Measurements from ENCODE around the gene SLC16A12.
"Not testable (repeated sequence)": the region's sequence is repeated elsewhere in the genome, so short reads cannot be mapped to it uniquely, and the experiment has no call there.

The SLC16A12 gene

GRCh38 chr10:89465196-89465595 is 70.2 kb downstream of the SLC16A12 start:
- no peaks in the 10 kb centered on the region for H3K9me3 ChIP-seq (ENCODE audit: low read length)
- no peaks in the 10 kb centered on the region for H3K27me3 ChIP-seq (ENCODE audit: control insufficient read depth in 1 of 2, insufficient read depth in 2 of 2, low read length in 2 of 2)
- no peaks in the 10 kb centered on the region for H3K4me1 ChIP-seq (ENCODE audit: insufficient read depth, low read length)
- H3K36me3 ChIP-seq (ENCODE audit: insufficient read depth, low read length), result no peaks in the 10 kb centered on the region
- H3K9ac ChIP-seq (ENCODE audit: low read length), result no peak overlapping the region
- no peak overlapping the region for H3K4me3 ChIP-seq (ENCODE audit: low read depth in 1 of 2, low read length in 2 of 2)
- H3K27ac ChIP-seq (ENCODE audit: low read depth, low read length), result no peak overlapping the region

GRCh38 chr10:89463846-89464537 is 71.4 kb downstream of the SLC16A12 start:
- no peak overlapping the region for H3K27ac ChIP-seq (ENCODE audit: low read depth, low read length)
- H3K4me1 ChIP-seq (ENCODE audit: insufficient read depth, low read length), result no peaks in the 10 kb centered on the region
- H3K9me3 ChIP-seq (ENCODE audit: low read length), result no peaks in the 10 kb centered on the region
- no peak overlapping the region for H3K4me3 ChIP-seq (ENCODE audit: low read depth in 1 of 2, low read length in 2 of 2)
- no peaks in the 10 kb centered on the region for H3K36me3 ChIP-seq (ENCODE audit: insufficient read depth, low read length)
- no peaks in the 10 kb centered on the region for H3K27me3 ChIP-seq (ENCODE audit: control insufficient read depth in 1 of 2, insufficient read depth in 2 of 2, low read length in 2 of 2)
- no peak overlapping the region for H3K9ac ChIP-seq (ENCODE audit: low read length)

GRCh38 chr10:89458784-89459183 is 76.6 kb downstream of the SLC16A12 start:
- no peaks in the 10 kb centered on the region for H3K4me1 ChIP-seq (ENCODE audit: insufficient read depth, low read length)
- no peak overlapping the region for H3K4me3 ChIP-seq (ENCODE audit: low read depth in 1 of 2, low read length in 2 of 2)
- H3K36me3 ChIP-seq (ENCODE audit: insufficient read depth, low read length), result no peaks in the 10 kb centered on the region
- H3K27me3 ChIP-seq (ENCODE audit: control insufficient read depth in 1 of 2, insufficient read depth in 2 of 2, low read length in 2 of 2), result no peaks in the 10 kb centered on the region
- H3K9ac ChIP-seq (ENCODE audit: low read length), result no peak overlapping the region
- no peak overlapping the region for H3K27ac ChIP-seq (ENCODE audit: low read depth, low read length)
- no peaks in the 10 kb centered on the region for H3K9me3 ChIP-seq (ENCODE audit: low read length)

- H3K4me1 ChIP-seq (ENCODE audit: insufficient read depth, low read length), result no peaks in the 10 kb centered on the region
- no peaks in the 10 kb centered on the region for H3K36me3 ChIP-seq (ENCODE audit: insufficient read depth, low read length)
- H3K9me3 ChIP-seq (ENCODE audit: low read length), result no peaks in the 10 kb centered on the region
- H3K9ac ChIP-seq (ENCODE audit: low read length), result no peak overlapping the region
- H3K27me3 ChIP-seq (ENCODE audit: control insufficient read depth in 1 of 2, insufficient read depth in 2 of 2, low read length in 2 of 2), result no peaks in the 10 kb centered on the region
- no peak overlapping the region for H3K27ac ChIP-seq (ENCODE audit: low read depth, low read length)
- no peak overlapping the region for H3K4me3 ChIP-seq (ENCODE audit: low read depth in 1 of 2, low read length in 2 of 2)
These were observed 77.1 kb downstream of the SLC16A12 start for GRCh38 chr10:89458291-89458690.

GRCh38 chr10:89454561-89455347 is 80.6 kb downstream of the SLC16A12 start:
- Histone ChIP-seq H3K27ac (ENCODE audit: low read depth, low read length) (no peak overlapping the region), H3K4me1 (ENCODE audit: insufficient read depth, low read length) (no peaks in the 10 kb centered on the region), H3K9ac (ENCODE audit: low read length) (no peak overlapping the region), H3K27me3 (ENCODE audit: control insufficient read depth in 1 of 2, insufficient read depth in 2 of 2, low read length in 2 of 2) (no peaks in the 10 kb centered on the region), H3K9me3 (ENCODE audit: low read length) (no peaks in the 10 kb centered on the region), H3K36me3 (ENCODE audit: insufficient read depth, low read length) (no peaks in the 10 kb centered on the region), H3K4me3 (ENCODE audit: low read depth in 1 of 2, low read length in 2 of 2) (no peak overlapping the region)

- H3K4me3 ChIP-seq (ENCODE audit: low read depth in 1 of 2, low read length in 2 of 2), result no peak overlapping the region
- H3K36me3 ChIP-seq (ENCODE audit: insufficient read depth, low read length), result no peaks in the 10 kb centered on the region
- H3K9ac ChIP-seq (ENCODE audit: low read length), result no peak overlapping the region
- H3K4me1 ChIP-seq (ENCODE audit: insufficient read depth, low read length), result no peaks in the 10 kb centered on the region
- no peaks in the 10 kb centered on the region for H3K9me3 ChIP-seq (ENCODE audit: low read length)
- H3K27ac ChIP-seq (ENCODE audit: low read depth, low read length), result no peak overlapping the region
- no peaks in the 10 kb centered on the region for H3K27me3 ChIP-seq (ENCODE audit: control insufficient read depth in 1 of 2, insufficient read depth in 2 of 2, low read length in 2 of 2)
These were observed 83.2 kb downstream of the SLC16A12 start for GRCh38 chr10:89452193-89452592.

- Histone ChIP-seq H3K9ac (ENCODE audit: low read length) (no peak overlapping the region), H3K27ac (ENCODE audit: low read depth, low read length) (no peak overlapping the region), H3K9me3 (ENCODE audit: low read length) (no peaks in the 10 kb centered on the region)
These were observed 84.5 kb downstream of the SLC16A12 start for GRCh38 chr10:89450901-89451300.

GRCh38 chr10:89444819-89445218 is 90.6 kb downstream of the SLC16A12 start:
- not testable (repeated sequence) for H3K27me3 ChIP-seq (ENCODE audit: control insufficient read depth in 1 of 2, insufficient read depth in 2 of 2, low read length in 2 of 2); H3K36me3 ChIP-seq (ENCODE audit: insufficient read depth, low read length); H3K4me3 ChIP-seq (ENCODE audit: low read depth in 1 of 2, low read length in 2 of 2); H3K27ac ChIP-seq (ENCODE audit: low read depth, low read length); H3K9me3 ChIP-seq (ENCODE audit: low read length); H3K4me1 ChIP-seq (ENCODE audit: insufficient read depth, low read length); H3K9ac ChIP-seq (ENCODE audit: low read length)

More at GRCh38 chr10:89450901-89451300, 84.5 kb downstream of the SLC16A12 start:
- H3K27me3 ChIP-seq (ENCODE audit: control insufficient read depth in 1 of 2, insufficient read depth in 2 of 2, low read length in 2 of 2), result no peaks in the 10 kb centered on the region
- H3K4me1 ChIP-seq (ENCODE audit: insufficient read depth, low read length), result no peaks in the 10 kb centered on the region
- no peak overlapping the region for H3K4me3 ChIP-seq (ENCODE audit: low read depth in 1 of 2, low read length in 2 of 2)
- H3K36me3 ChIP-seq (ENCODE audit: insufficient read depth, low read length), result no peaks in the 10 kb centered on the region

GRCh38 chr10:89442289-89442688 is 93.1 kb downstream of the SLC16A12 start:
- H3K27ac ChIP-seq (ENCODE audit: low read depth, low read length), result no peak overlapping the region
- no peak overlapping the region for H3K9ac ChIP-seq (ENCODE audit: low read length)
- H3K27me3 ChIP-seq (ENCODE audit: control insufficient read depth in 1 of 2, insufficient read depth in 2 of 2, low read length in 2 of 2), result no peaks in the 10 kb centered on the region
- no peaks in the 10 kb centered on the region for H3K9me3 ChIP-seq (ENCODE audit: low read length)
- H3K4me3 ChIP-seq (ENCODE audit: low read depth in 1 of 2, low read length in 2 of 2), result no peak overlapping the region
- no peaks in the 10 kb centered on the region for H3K36me3 ChIP-seq (ENCODE audit: insufficient read depth, low read length)
- H3K4me1 ChIP-seq (ENCODE audit: insufficient read depth, low read length), result no peaks in the 10 kb centered on the region

GRCh38 chr10:89440226-89441009 is 95.0 kb downstream of the SLC16A12 start:
- Histone ChIP-seq H3K9ac (ENCODE audit: low read length) (no peak overlapping the region), H3K36me3 (ENCODE audit: insufficient read depth, low read length) (no peaks in the 10 kb centered on the region), H3K4me3 (ENCODE audit: low read depth in 1 of 2, low read length in 2 of 2) (no peak overlapping the region), H3K4me1 (ENCODE audit: insufficient read depth, low read length) (no peaks in the 10 kb centered on the region), H3K27ac (ENCODE audit: low read depth, low read length) (no peak overlapping the region), H3K27me3 (ENCODE audit: control insufficient read depth in 1 of 2, insufficient read depth in 2 of 2, low read length in 2 of 2) (no peaks in the 10 kb centered on the region), H3K9me3 (ENCODE audit: low read length) (no peaks in the 10 kb centered on the region)

GRCh38 chr10:89438525-89438924 is 96.9 kb downstream of the SLC16A12 start:
- Histone ChIP-seq H3K4me3 (ENCODE audit: low read depth in 1 of 2, low read length in 2 of 2) (no peak overlapping the region), H3K36me3 (ENCODE audit: insufficient read depth, low read length) (no peaks in the 10 kb centered on the region), H3K4me1 (ENCODE audit: insufficient read depth, low read length) (no peaks in the 10 kb centered on the region), H3K27ac (ENCODE audit: low read depth, low read length) (no peak overlapping the region), H3K27me3 (ENCODE audit: control insufficient read depth in 1 of 2, insufficient read depth in 2 of 2, low read length in 2 of 2) (no peaks in the 10 kb centered on the region), H3K9ac (ENCODE audit: low read length) (no peak overlapping the region), H3K9me3 (ENCODE audit: low read length) (no peaks in the 10 kb centered on the region)
